Activated T-cell treated with anti-CD3 and anti-CD28 coated beads, Interleukin-2, amount 50 U/mL, for 72 hours (primary cell): ENCODE results near the gene USP4. TPM values are rescaled to one million over a fixed set of nuclear protein-coding genes. Genes with fewer than 3 reads are reported as not detected.
"Not testable (repeated sequence)": the region's sequence is repeated elsewhere in the genome, so short reads cannot be mapped to it uniquely, and the experiment has no call there.

Experiments used
- ATAC-seq, 2 donors: fragments of 150-1000 bp; cut with Tn5 transposase; replicated peaks in 1 of 2; 2 replicates each; pipeline ENCODE4 v1.10.0; 2021; ENCODE audit warnings: moderate library complexity in 2 of 2, mild to moderate bottlenecking in 1 of 2
- DNase-seq, 2 donors: peaks; one replicate each; pipeline ENCODE4 v3.0.0; 2021 to 2022; ENCODE audit warnings: mixed read lengths in 1 of 2
- H3K27ac Mint-ChIP-seq: one replicate; pipeline ENCODE4 v1.8.0; 2022; ENCODE audit warnings: mild to moderate bottlenecking, moderate library complexity, mixed read lengths
- H3K27me3 Mint-ChIP-seq: one replicate; pipeline ENCODE4 v1.8.0; 2022; ENCODE audit warnings: low read depth, mixed read lengths
- H3K36me3 Mint-ChIP-seq, 2 donors: one replicate each; pipeline ENCODE4 v1.8.0; 2022; ENCODE audit warnings: mixed read lengths in 2 of 2, mild to moderate bottlenecking in 1 of 2; ENCODE audit not compliant: insufficient read depth in 2 of 2
- H3K4me1 Mint-ChIP-seq: one replicate; pipeline ENCODE4 v1.8.0; 2022; ENCODE audit warnings: low read depth, mixed read lengths
- H3K4me3 Mint-ChIP-seq, 2 donors: one replicate each; pipeline ENCODE4 v1.8.0; 2022; ENCODE audit warnings: mild to moderate bottlenecking in 2 of 2, mixed read lengths in 2 of 2, moderate library complexity in 2 of 2
- H3K9me3 Mint-ChIP-seq, 2 donors: one replicate each; pipeline ENCODE4 v1.8.0; 2022; ENCODE audit warnings: mixed read lengths in 2 of 2
- total RNA-seq, 2 donors: library from RNA; stranded (reverse); gene quantifications; one replicate each; pipeline ENCODE4 v1.2.3, GENCODE V29; 2022

USP4 gene
- total RNA-seq, 2 donors from 2014 or later = 70.2 to 76.5 TPM

DNA sequence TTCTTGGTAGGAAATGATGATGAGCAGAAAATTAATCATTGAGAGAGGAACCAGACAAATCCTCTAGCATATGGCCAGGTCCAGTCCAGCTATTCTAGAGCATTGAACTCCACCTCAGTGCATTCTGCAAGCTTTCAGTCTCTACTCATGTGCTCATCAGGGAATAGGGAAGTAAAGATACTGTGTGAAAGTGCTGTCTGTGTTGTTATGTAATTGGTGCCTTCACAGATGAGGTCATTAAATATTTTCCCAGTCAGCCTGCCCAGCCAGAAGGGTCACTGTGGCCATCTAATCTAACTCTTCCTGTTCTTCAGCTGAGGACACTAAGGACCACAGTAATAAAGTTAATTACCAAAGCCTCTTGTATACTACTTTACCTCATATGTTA, 91.0 kb downstream of the USP4 start:
- no peak for ATAC-seq
- H3K27me3 Mint-ChIP-seq = no peaks in the 10 kb centered on the region
- no peaks in the 10 kb centered on the region for H3K9me3 Mint-ChIP-seq
- no peak for DNase-seq
- no peak overlapping the region for H3K27ac Mint-ChIP-seq
- H3K4me3 Mint-ChIP-seq = no peak overlapping the region
- H3K36me3 Mint-ChIP-seq = no peaks in the 10 kb centered on the region
- H3K4me1 Mint-ChIP-seq = no peaks in the 10 kb centered on the region

GRCh38 chr3:49244581-49245205, 95.2 kb downstream of the USP4 start:
- H3K4me3 Mint-ChIP-seq = no peak overlapping the region
- no peak overlapping the region for H3K27ac Mint-ChIP-seq
- ATAC-seq (peak; percentile 58 to 76), DNase-seq (peak in 1 of 2 donors; percentile 5)
- no peaks in the 10 kb centered on the region for H3K4me1 Mint-ChIP-seq
- H3K36me3 Mint-ChIP-seq = peaks cover 0 to 2% of the 10 kb centered on the region in 2 donors
- no peaks in the 10 kb centered on the region for H3K27me3 Mint-ChIP-seq
- no peaks in the 10 kb centered on the region for H3K9me3 Mint-ChIP-seq

- not testable (repeated sequence) for H3K36me3 Mint-ChIP-seq, H3K4me3 Mint-ChIP-seq, H3K4me1 Mint-ChIP-seq, ATAC-seq, H3K27ac Mint-ChIP-seq, H3K9me3 Mint-ChIP-seq, DNase-seq, H3K27me3 Mint-ChIP-seq
These were observed 99.8 kb downstream of the USP4 start for GRCh38 chr3:49240091-49240490.

DNA sequence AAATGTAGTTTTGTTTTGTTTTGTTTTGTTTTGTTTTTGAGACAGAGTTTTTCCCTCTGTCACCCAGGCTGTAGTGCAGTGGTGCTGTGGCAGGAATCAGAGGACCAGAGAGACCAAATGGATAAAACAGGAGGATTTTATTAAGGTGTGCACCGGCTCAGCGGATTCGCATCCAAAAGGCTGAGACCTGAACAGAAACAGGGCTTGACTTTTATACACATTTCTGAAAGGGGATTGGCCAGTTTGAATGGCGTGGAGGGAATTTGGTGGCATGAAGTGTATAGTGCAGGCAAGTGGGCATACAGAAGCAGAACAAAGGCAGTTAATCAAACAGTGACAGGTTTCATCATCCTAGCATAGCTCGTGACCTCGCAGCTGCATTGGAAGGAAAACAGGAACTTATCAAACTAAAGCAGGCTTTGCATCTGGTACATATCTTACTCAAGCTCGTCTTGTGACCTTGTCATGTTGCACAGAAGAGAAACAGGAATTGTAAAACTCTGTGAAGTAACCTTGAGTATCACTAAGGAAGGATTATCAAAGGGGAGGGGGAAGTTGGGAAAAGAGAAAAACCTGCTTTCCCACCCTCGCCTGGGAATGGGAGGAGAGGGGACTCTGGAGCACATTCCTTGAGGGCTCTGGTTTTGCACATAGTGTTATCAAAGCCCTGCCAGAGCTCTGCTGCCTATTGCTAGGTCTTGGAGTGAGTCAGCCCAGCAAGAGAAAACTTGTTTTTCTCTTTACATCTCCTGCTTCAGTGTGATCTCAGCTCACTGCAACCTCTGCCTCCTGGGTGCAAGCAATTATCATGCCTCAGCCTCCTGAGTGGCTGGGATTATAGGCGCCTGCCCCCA, 101.4 kb downstream of the USP4 start:
- DNase-seq (peak; percentile 2 to 4), ATAC-seq (peak; percentile 76 to 91)
- H3K36me3 Mint-ChIP-seq = peaks cover 3 to 4% of the 10 kb centered on the region in 2 donors
- no peak overlapping the region for H3K27ac Mint-ChIP-seq
- H3K4me1 Mint-ChIP-seq = peaks cover 6% of the 10 kb centered on the region
- H3K4me3 Mint-ChIP-seq = peak overlapping the region in 1 of 2 donors; percentile 3
- H3K9me3 Mint-ChIP-seq = peaks cover 3 to 5% of the 10 kb centered on the region in 2 donors
- H3K27me3 Mint-ChIP-seq = peaks cover 6% of the 10 kb centered on the region

- DNase-seq (no peak), ATAC-seq (no peak)
- Mint-ChIP-seq H3K27me3 (peaks cover 7% of the 10 kb centered on the region), H3K27ac (no peak overlapping the region), H3K4me1 (peaks cover 6% of the 10 kb centered on the region), H3K36me3 (peaks cover 8 to 11% of the 10 kb centered on the region in 2 donors), H3K9me3 (peaks cover 9 to 10% of the 10 kb centered on the region in 2 donors), H3K4me3 (no peak overlapping the region)
These were observed 102.5 kb downstream of the USP4 start for GRCh38 chr3:49237344-49237743.

DNA sequence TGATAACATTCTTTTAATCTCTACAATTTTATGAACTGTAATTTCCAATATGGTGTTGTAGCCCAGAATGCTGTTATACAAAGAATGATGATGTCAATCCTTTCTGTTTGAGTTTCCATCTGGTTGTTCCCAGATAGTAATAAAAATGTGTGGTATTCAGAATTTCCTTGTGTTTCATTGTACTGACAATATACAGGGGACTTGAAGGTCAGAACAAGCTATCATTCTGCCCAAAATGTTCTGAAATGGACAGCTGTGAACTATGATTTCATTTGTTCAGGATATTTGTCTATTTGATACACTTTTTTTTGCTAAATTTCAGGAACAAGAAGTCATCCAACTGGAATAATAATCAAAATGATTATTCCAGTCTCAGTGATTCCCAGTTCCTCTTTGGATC, 103.6 kb downstream of the USP4 start:
- H3K27me3 Mint-ChIP-seq = peaks cover 12% of the 10 kb centered on the region
- H3K36me3 Mint-ChIP-seq = peaks cover 11 to 15% of the 10 kb centered on the region in 2 donors
- no peak overlapping the region for H3K4me3 Mint-ChIP-seq
- no peak overlapping the region for H3K27ac Mint-ChIP-seq
- ATAC-seq = no peak
- peaks cover 6% of the 10 kb centered on the region for H3K4me1 Mint-ChIP-seq
- DNase-seq = no peak
- peaks cover 14 to 15% of the 10 kb centered on the region in 2 donors for H3K9me3 Mint-ChIP-seq

DNA sequence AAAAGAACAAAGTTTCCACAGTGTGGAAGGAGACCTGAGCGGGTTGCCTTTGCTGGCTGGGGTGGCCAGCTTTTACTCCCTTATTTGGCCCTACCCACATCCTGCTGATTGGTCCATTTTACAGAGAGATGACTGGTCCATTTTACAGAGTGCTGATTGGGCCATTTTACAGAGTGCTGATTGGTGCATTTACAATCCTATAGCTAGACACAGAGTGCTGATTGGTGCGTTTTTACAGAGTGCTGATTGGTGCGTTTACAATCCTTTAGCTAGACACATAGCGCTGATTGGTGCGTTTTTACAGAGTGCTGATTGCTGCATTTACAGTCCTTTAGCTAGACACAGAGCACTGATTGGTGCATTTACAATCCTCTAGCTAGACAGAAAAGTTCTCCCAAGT, 111.0 kb downstream of the USP4 start:
- peaks cover 20 to 27% of the 10 kb centered on the region in 2 donors for H3K9me3 Mint-ChIP-seq
- H3K4me1 Mint-ChIP-seq, ATAC-seq: not testable (repeated sequence)

More for the DNA sequence above, 111.0 kb downstream of the USP4 start:
- H3K4me3 Mint-ChIP-seq, DNase-seq, H3K27ac Mint-ChIP-seq: not testable (repeated sequence)
- Mint-ChIP-seq H3K36me3 (peaks cover 17 to 20% of the 10 kb centered on the region in 2 donors), H3K27me3 (peaks cover 11% of the 10 kb centered on the region)

Other genes with a start within 250 kb of the USP4 start
- 100 to 1,000 TPM; 120 to 123 TPM for gene QRICH1, start 246.0 kb downstream of the USP4 start, total RNA-seq
- gene QARS1, start 235.3 kb downstream of the USP4 start, total RNA-seq = 100 to 1,000 TPM; 340 to 371 TPM
- 10 to 100 TPM; 65.5 to 92.2 TPM for gene USP19, start 219.2 kb downstream of the USP4 start, total RNA-seq
- gene LAMB2, start 207.0 kb downstream of the USP4 start, total RNA-seq = 1 to 10 TPM in 1 of 2 donors, under 1 TPM in 1; 0.39 to 1.7 TPM
- gene CCDC71, start 173.7 kb downstream of the USP4 start, total RNA-seq = 10 to 100 TPM; 15.7 to 16.8 TPM
- gene KLHDC8B, start 168.5 kb downstream of the USP4 start, total RNA-seq = 1 to 10 TPM; 3.0 to 5.4 TPM
- gene C3orf62, start 62.8 kb downstream of the USP4 start, total RNA-seq = 1 to 10 TPM; 4.6 to 7.0 TPM
- gene GPX1, start 18.3 kb upstream of the USP4 start, total RNA-seq = 100 to 1,000 TPM; 112 to 124 TPM
- gene RHOA, start 71.9 kb upstream of the USP4 start, total RNA-seq = 100 to 1,000 TPM; 458 to 468 TPM
- 10 to 100 TPM; 22.0 to 23.4 TPM for gene TCTA, start 72.4 kb upstream of the USP4 start, total RNA-seq
- gene AMT, start 82.4 kb upstream of the USP4 start, total RNA-seq = 1 to 10 TPM; 7.4 to 7.5 TPM
- gene NICN1, start 89.3 kb upstream of the USP4 start, total RNA-seq = 10 to 100 TPM; 15.3 to 18.4 TPM
- gene DAG1, start 130.2 kb upstream of the USP4 start, total RNA-seq = 10 to 100 TPM in 1 of 2 donors, 1 to 10 TPM in 1; 9.1 to 10.3 TPM
- gene BSN, start 214.4 kb upstream of the USP4 start, total RNA-seq = under 1 TPM; 0.17 to 0.21 TPM